ENCODE measurements around the gene CTDSP1. TPM values are rescaled to one million over a fixed set of nuclear protein-coding genes. Genes with fewer than 3 reads are reported as not detected.
A peak's percentile ranks its signal among the peaks of the same experiment; 100 is the strongest.

The CTDSP1 gene
- polyA plus RNA-seq, 1 of the 3 experiments (the other 2 are of a cell fraction): 88.0 TPM

GRCh38 chr2:218401890-218402289 is 2.2 kb downstream of the CTDSP1 start:
- Histone ChIP-seq H3K9me2 (no peaks in the 10 kb centered on the region), H2AFZ (ENCODE audit: low read depth) (no peak overlapping the region), H3K4me1 (ENCODE audit: control insufficient read depth in 1 of 2, insufficient read depth in 2 of 2, low read depth in 1 of 2, low read length in 1 of 2) (peaks cover 26 to 35% of the 10 kb centered on the region in 2 experiments; a peak in 3 of 4 replicates), H3K9ac (no peak overlapping the region), H3F3A (replicated peaks; ENCODE audit: insufficient read depth) (peaks cover 20% of the 10 kb centered on the region), H3K4me3 (ENCODE audit: low read depth in 2 of 2, low read length in 1 of 2) (no peak overlapping the region), H3K79me2 (ENCODE audit: insufficient read depth) (peaks cover 42% of the 10 kb centered on the region), H3K27me3 (ENCODE audit: insufficient read depth) (no peaks in the 10 kb centered on the region), H3K36me3 (replicated peaks in 1 of 2; ENCODE audit: control insufficient read depth in 1 of 2, insufficient read depth in 2 of 2, low read length in 1 of 2) (peaks cover 0 to 33% of the 10 kb centered on the region in 2 experiments), H3K9me3 (no peaks in the 10 kb centered on the region), H3K27ac (ENCODE audit: low read depth in 2 of 2, low read length in 1 of 2) (no peak overlapping the region), H4K20me1 (ENCODE audit: insufficient read depth) (peaks cover 5% of the 10 kb centered on the region; the same call in 1 of the 2 replicates), H3K4me2 (peak overlapping the region; percentile 89)
- DNase-seq: no peak
- no peak for TF ChIP-seq FOXJ3 (CRISPR knock-in tag; IDR thresholded peaks at IDR 0.05)
- no peak for TF ChIP-seq JUND (IDR thresholded peaks at IDR 0.05)
- no peak for TF ChIP-seq MEF2A (IDR thresholded peaks at IDR 0.05; ENCODE audit: borderline replicate concordance, low read depth)
- TF ChIP-seq ELF1 (IDR thresholded peaks at IDR 0.05): no peak
- TF ChIP-seq MXI1 (IDR thresholded peaks at IDR 0.05; ENCODE audit: low read depth, low read length): no peak
- no peak for TF ChIP-seq RFX5 (IDR thresholded peaks at IDR 0.05; ENCODE audit: low read length)
- no peak for TF ChIP-seq ZBTB33 (IDR thresholded peaks at IDR 0.05; ENCODE audit: borderline replicate concordance, low read depth)
- no peak for TF ChIP-seq PBX3 (IDR thresholded peaks at IDR 0.05)
- no peak for TF ChIP-seq CHD2 (IDR thresholded peaks at IDR 0.05; ENCODE audit: low read length, partially characterized antibody)
- TF ChIP-seq CTCF (IDR thresholded peaks at IDR 0.05): no peak
- no peak for TF ChIP-seq TAF1 (IDR thresholded peaks at IDR 0.05; ENCODE audit: borderline replicate concordance, low read depth, low read length)
- no peak for TF ChIP-seq POLR2AphosphoS5 (IDR thresholded peaks at IDR 0.05; ENCODE audit: low read depth, low read length)
- TF ChIP-seq GABPA (IDR thresholded peaks at IDR 0.05; ENCODE audit: low read depth): no peak
- TF ChIP-seq YY1 (IDR thresholded peaks at IDR 0.05; ENCODE audit: low read depth): no peak
- WGBS (ENCODE audit: low lambda C conversion rate): 91% methylated on average over 5 of the region's 9 CpGs
- ChIA-PET POLR2A (no interaction called here), CTCF (interaction anchor here (1.5 to 1.9 kb wide), 2 partner anchors 64 to 131 kb away, joined by 4 to 6 read pairs; no protein-coding TSS in a partner anchor)

- Histone ChIP-seq H3K27ac (ENCODE audit: low read depth in 2 of 2, low read length in 1 of 2) (no peak overlapping the region), H4K20me1 (ENCODE audit: insufficient read depth) (peaks cover 5% of the 10 kb centered on the region; the same call in 1 of the 2 replicates), H3K4me2 (no peak overlapping the region), H2AFZ (ENCODE audit: low read depth) (no peak overlapping the region), H3K4me1 (ENCODE audit: control insufficient read depth in 1 of 2, insufficient read depth in 2 of 2, low read depth in 1 of 2, low read length in 1 of 2) (peaks cover 20 to 35% of the 10 kb centered on the region in 2 experiments; a peak in 3 of 4 replicates), H3K9me3 (no peaks in the 10 kb centered on the region), H3K9ac (no peak overlapping the region), H3K4me3 (ENCODE audit: low read depth in 2 of 2, low read length in 1 of 2) (no peak overlapping the region), H3K36me3 (replicated peaks in 1 of 2; ENCODE audit: control insufficient read depth in 1 of 2, insufficient read depth in 2 of 2, low read length in 1 of 2) (peaks cover 0 to 33% of the 10 kb centered on the region in 2 experiments), H3K79me2 (ENCODE audit: insufficient read depth) (peaks cover 38% of the 10 kb centered on the region), H3F3A (replicated peaks; ENCODE audit: insufficient read depth) (peaks cover 19% of the 10 kb centered on the region), H3K27me3 (ENCODE audit: insufficient read depth) (no peaks in the 10 kb centered on the region), H3K9me2 (no peaks in the 10 kb centered on the region)
- no peak for DNase-seq
- ChIA-PET CTCF (no interaction called here), POLR2A (no interaction called here)
- TF ChIP-seq FOSL2 (IDR thresholded peaks at IDR 0.05; ENCODE audit: borderline replicate concordance, low read depth): no peak
- no peak for TF ChIP-seq TCF12 (IDR thresholded peaks at IDR 0.05)
- no peak for TF ChIP-seq EP300 (IDR thresholded peaks at IDR 0.05; ENCODE audit: borderline replicate concordance in 1 of 2, low read depth in 1 of 2, low read length in 1 of 2)
- no peak for TF ChIP-seq CHD2 (IDR thresholded peaks at IDR 0.05; ENCODE audit: low read length, partially characterized antibody)
- 94% methylated on average over 8 of the region's 8 CpGs for WGBS (ENCODE audit: low lambda C conversion rate)
Measured at GRCh38 chr2:218402491-218402901, 2.8 kb downstream of the CTDSP1 start.
